ENCODE measurements around the gene OSGEP.

- TF ChIP-seq CTCF (IDR thresholded peaks at IDR 0.05) (no peak), POLR2A (IDR thresholded peaks at IDR 0.05) (no peak)
Observed at GRCh38 chr14:20490563-20490962, 36.0 kb upstream of the OSGEP start.
